ENCODE data around the gene ACTN1.

The ACTN1 gene

DNA sequence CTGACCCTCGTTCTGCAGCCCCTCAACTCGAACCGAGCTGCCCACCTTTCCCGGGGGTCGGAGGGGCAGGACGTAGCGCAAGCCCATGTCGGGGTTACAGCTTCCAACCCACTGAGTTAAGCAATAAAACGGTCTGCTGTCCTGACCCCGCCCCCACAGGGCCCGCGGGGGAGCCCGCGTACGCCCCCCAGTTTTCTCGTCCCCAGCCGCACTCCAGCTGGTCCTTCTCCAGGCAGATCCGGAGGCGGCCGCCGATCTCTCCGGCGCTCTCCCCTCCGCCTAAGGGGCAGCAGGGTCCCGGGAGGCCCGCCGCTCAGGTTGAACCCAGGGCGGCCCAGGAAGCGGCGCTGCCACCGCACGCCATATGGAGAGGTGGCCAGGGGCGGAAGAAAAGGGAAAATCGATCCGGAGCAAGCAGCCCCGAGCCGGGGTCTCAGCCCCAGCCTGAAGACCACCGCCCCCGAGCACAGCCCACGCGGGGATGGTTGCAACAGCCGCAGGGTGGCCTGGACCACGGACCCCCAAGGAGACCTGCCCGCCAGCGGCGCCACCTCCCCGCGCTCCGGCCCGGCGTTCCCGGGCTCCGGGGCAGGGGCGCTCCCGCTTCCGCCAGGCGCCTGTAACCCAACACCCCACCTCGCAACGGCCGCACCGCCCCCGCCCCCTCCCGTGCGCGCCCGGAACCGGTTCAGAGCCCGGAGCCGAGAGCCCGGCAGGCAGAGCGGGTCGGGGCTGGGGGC, 760 bp downstream of the ACTN1 start:
- H3K4me3 ChIP-seq (ENCODE audit: low read depth, low read length) = peak overlapping the region; percentile 97
- no peak for TF ChIP-seq CTCF (IDR thresholded peaks at IDR 0.05; ENCODE audit: low read depth, low read length)

DNA sequence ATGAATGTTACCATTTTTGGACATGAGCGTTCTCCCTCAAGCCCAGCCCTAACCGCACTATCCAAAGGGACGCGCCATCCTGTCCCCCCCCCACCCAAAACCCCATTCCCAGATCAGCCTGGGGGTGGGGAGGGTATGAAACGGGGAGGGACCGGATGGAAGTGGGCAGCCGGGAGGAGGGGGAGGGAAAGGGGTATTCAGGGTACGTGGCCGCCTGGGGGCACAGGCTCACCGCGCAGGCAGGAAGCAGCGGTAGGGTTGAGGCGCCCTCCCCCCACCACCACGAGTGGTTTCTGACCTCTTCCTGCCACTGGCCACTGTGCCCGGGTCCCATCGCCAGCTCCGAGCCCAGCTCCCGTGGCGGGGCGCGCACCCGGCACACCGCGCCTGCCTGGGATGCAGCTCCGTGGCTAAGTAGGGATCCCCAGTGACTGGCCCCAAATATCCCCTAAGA, 1.4 kb downstream of the ACTN1 start:
- peak overlapping the region; percentile 97 for H3K4me3 ChIP-seq (ENCODE audit: low read depth, low read length)
- no peak for TF ChIP-seq CTCF (IDR thresholded peaks at IDR 0.05; ENCODE audit: low read depth, low read length)

- TF ChIP-seq CTCF (IDR thresholded peaks at IDR 0.05; ENCODE audit: low read depth, low read length) = no peak
- peak overlapping the region; percentile 97 for H3K4me3 ChIP-seq (ENCODE audit: low read depth, low read length)
Observed at GRCh38 chr14:68977180-68977717, 1.9 kb downstream of the ACTN1 start.

GRCh38 chr14:68976160-68977067, 2.7 kb downstream of the ACTN1 start:
- TF ChIP-seq CTCF (IDR thresholded peaks at IDR 0.05; ENCODE audit: low read depth, low read length) = no peak
- peak overlapping the region; percentile 97 for H3K4me3 ChIP-seq (ENCODE audit: low read depth, low read length)

GRCh38 chr14:68975667-68976066, 3.4 kb downstream of the ACTN1 start:
- TF ChIP-seq CTCF (IDR thresholded peaks at IDR 0.05; ENCODE audit: low read depth, low read length) = no peak
- H3K4me3 ChIP-seq (ENCODE audit: low read depth, low read length) = peak overlapping the region; percentile 97

- no peak for TF ChIP-seq CTCF (IDR thresholded peaks at IDR 0.05; ENCODE audit: low read depth, low read length)
- H3K4me3 ChIP-seq (ENCODE audit: low read depth, low read length) = peak overlapping the region; percentile 97
Observed at GRCh38 chr14:68974759-68975347, 4.2 kb downstream of the ACTN1 start.

All from WI38 (cell line).